GM18951 (cell line): Measurements from ENCODE around the gene TCTA.

Experiments
- POLR2A ChIP-seq: IDR thresholded peaks from 4 replicates; pipeline ENCODE4 v1.6.1; 2011; ENCODE audit warnings: mild to moderate bottlenecking; ENCODE audit not compliant: insufficient read length, insufficient read depth; ENCODE audit errors: extremely low read depth
- in situ Hi-C: fragments of 300-500 bp; cut with MboI; formaldehyde crosslinking; loops from one replicate; pipeline ENCODE4 v1.12.0; 2022; ENCODE audit warnings: low sequenced_read_pairs, mixed read lengths, inconsistent platforms; ENCODE audit not compliant: unreplicated experiment

The TCTA gene

DNA sequence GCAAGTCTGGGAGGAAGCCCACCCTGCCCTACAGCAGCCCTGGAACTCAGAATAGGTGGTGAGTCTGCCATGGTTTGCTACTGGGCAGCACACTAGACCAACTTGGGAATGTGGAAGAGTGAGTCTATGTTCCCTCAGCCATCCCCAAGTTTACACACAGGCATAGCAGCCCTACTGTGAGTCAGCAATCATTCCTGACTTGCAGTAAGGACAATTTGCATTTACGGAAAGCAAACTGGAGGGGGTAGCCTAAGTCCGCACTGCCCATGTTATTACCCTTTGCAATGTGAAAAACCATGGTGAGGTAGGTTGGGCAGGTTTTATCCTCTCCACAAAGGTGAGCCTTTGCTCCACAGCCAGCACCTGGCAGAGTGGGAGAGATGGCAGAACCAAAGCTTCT lies 4.6 kb downstream of the TCTA start:
- in situ Hi-C loops, result no loop called here

GRCh38 chr3:49417516-49418120 lies 5.4 kb downstream of the TCTA start:
- in situ Hi-C loops, result no loop called here
- TF ChIP-seq POLR2A, result no peak

More for the DNA sequence above, 4.6 kb downstream of the TCTA start:
- TF ChIP-seq POLR2A, result no peak

DNA sequence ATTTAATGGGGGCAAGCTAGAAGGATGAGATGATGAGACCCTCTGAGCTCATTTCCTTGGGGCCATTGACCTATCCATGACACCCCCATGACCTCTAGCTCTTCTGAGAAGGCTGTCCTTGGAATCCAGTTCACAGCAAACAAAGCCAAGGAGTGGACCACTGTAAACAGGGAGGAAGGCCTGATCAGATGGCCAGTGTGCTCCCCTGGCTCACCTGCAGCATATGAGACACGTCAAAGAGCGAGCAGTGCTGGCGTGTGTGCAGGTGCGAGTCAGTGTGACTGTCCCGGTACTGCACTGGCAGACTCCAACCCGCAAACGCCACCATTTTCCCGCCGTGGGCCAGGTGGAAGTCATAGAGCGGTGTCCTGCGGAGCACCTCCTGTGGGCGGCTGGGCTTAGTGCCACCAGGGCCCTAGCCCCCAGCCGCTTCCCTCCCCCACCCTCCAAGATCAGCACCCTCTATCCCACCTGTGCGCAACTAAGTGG lies 9.7 kb downstream of the TCTA start:
- in situ Hi-C loops, result no loop called here
- no peak for TF ChIP-seq POLR2A

- TF ChIP-seq POLR2A, result no peak
- in situ Hi-C loops, result no loop called here
Observed at GRCh38 chr3:49422379-49423248, 10.4 kb downstream of the TCTA start, which contains the start of gene AMT. AMT (minus strand) TSS chr3:49422473; CDS start chr3:49422450, 23 bp downstream.

DNA sequence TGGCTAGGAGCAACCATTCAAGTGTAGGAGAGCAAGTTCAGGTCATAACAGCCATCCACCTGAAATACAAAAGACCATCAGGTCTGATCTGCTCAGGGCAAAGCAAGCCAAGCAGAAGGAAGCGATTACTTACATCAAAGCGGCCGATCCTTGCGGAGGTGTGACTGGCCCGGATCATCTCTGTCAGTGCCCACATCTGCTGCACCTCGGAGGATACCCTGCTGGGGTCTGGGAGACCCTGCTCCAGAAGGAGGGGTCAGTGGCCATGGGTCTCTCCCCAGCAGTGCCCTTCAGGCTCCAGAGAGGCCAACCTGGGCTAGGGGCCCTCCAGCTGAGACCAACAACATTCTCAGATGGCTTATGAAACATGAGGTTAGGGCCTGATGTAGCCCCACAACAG lies 12.6 kb downstream of the TCTA start:
- no peak for TF ChIP-seq POLR2A
- in situ Hi-C loops, result no loop called here

DNA sequence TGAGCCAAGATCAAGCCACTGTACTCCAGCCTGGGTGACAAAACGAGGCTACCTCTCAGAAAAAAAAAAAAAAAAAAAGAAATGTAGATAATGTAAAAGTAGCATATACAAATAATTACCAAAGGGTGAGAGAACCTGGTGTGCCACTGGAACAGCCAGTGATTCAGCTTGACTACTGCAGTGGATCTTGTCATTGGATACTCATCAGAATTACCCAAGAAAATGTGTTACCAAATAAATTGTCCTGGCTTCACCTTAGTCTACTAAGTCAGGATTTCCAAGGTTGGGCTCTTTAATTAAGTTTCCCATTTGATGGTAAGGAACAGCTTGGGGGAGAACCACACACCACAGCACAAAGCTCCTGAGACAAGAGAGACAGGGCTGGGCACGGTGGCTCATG lies 15.4 kb downstream of the TCTA start:
- in situ Hi-C loops, result no loop called here
- TF ChIP-seq POLR2A, result no peak

GRCh38 chr3:49428752-49429080 lies 16.5 kb downstream of the TCTA start:
- no peak for TF ChIP-seq POLR2A
- in situ Hi-C loops, result no loop called here

DNA sequence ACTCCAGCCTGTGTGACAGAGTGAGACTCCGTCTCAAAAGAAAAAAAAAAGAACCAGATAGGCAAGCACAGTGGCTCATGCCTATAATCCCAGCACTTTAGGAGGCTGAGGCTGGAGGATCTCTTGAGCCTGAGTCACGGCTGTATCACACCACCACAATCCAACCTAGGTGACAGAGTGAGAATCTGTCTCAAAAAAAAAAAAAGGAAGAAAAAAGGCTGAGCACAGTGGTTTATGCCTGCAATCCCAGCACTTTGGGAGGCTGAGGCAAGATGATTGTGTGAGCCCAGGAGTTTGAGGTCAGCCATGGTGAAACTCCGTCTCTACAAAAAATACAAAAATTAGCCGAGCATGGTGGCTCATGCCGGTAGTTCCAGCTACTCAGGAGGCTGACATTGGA lies 22.5 kb downstream of the TCTA start:
- TF ChIP-seq POLR2A, result no peak
- in situ Hi-C loops, result no loop called here

- in situ Hi-C loops, result loop anchor here (10.0 kb wide), 1 partner anchor 271 kb away; the partner anchor contains the start of gene KLHDC8B
- no peak for TF ChIP-seq POLR2A
Observed at GRCh38 chr3:49445391-49445790, 33.2 kb downstream of the TCTA start.

DNA sequence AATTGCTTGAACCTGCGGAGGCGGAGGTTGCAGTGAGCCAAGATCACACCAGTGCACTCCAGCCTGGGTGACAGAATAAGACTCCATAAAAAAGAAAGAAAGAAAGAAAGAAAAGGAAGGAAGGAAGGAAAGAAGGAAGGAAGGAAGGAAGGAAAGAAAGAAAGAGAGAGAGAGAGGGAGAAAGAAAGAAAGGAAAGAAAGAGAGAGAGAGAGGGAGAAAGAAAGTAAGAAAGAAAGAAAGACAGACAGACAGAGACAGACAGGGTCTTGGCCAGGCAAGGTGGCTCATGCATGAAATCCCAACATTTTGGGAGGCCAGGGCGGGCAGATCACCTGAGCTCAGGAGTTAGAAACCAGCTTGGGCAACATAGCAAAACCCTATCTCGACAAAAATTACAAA lies 41.4 kb downstream of the TCTA start:
- no peak for TF ChIP-seq POLR2A
- in situ Hi-C loops, result no loop called here

GRCh38 chr3:49454458-49454857 lies 42.2 kb downstream of the TCTA start:
- in situ Hi-C loops, result no loop called here
- TF ChIP-seq POLR2A, result no peak

- TF ChIP-seq POLR2A, result no peak
- in situ Hi-C loops, result no loop called here
Observed at GRCh38 chr3:49454898-49455681, 42.9 kb downstream of the TCTA start.

DNA sequence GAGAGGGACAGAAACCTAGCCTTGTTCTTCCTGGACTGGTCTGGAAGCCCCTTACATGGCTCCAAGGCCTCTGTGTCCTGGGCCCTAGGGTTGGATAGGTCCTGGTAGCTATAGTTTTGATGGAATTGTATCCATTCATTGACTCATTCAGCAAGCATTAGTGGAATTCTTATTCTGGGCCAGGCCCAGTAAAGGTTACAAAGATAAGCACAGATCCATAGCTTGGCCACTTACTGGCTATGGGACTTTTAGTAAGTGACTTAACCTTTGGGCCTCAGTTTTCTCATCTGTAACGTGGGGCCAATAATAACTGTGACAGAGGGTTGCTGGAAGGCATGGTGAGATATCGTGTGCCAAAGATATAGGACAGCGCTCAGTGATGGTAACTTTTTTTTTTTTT lies 44.2 kb downstream of the TCTA start:
- in situ Hi-C loops, result no loop called here
- TF ChIP-seq POLR2A, result no peak

- no peak for TF ChIP-seq POLR2A
- in situ Hi-C loops, result no loop called here
Observed at GRCh38 chr3:49460188-49460890, 48.1 kb downstream of the TCTA start.
